ENCODE data around the gene BRCA1. TPM values are rescaled to one million over a fixed set of nuclear protein-coding genes. Genes with fewer than 3 reads are reported as not detected.
"Not testable (repeated sequence)": the region's sequence is repeated elsewhere in the genome, so short reads cannot be mapped to it uniquely, and the experiment has no call there.

BRCA1 gene
- total RNA-seq, 4 donors from 2014 or later, result 6.3 to 20.7 (median 9.8) TPM

GRCh38 chr17:43169561-43170139, 44.5 kb upstream of the BRCA1 start:
- Histone ChIP-seq H3K27me3 (no peaks in the 10 kb centered on the region), H3K36me3 (peaks cover 0 to 11% (median 0%) of the 10 kb centered on the region in 3 donors), H3K4me1 (peaks cover 25 to 48% (median 38%) of the 10 kb centered on the region in 3 donors), H3K4me3 (peak overlapping the region; percentile 61 to 97 (median 82)), H3K9me3 (no peaks in the 10 kb centered on the region), H3K27ac (peak overlapping the region; percentile 94 to 100 (median 98))
- no peak for DNase-seq
- intact Hi-C loops (cut with DNase I), result loop anchor here (5.0 kb wide), 1 partner anchor 42 kb away; the partner anchor contains the start of gene BRCA1
- 0 to 3% methylated on average over 12 to 19 of the region's 29 CpGs for WGBS, 2 donors
- no peak for TF ChIP-seq POLR2A (IDR thresholded peaks at IDR 0.05)
- TF ChIP-seq, protein P1, sequence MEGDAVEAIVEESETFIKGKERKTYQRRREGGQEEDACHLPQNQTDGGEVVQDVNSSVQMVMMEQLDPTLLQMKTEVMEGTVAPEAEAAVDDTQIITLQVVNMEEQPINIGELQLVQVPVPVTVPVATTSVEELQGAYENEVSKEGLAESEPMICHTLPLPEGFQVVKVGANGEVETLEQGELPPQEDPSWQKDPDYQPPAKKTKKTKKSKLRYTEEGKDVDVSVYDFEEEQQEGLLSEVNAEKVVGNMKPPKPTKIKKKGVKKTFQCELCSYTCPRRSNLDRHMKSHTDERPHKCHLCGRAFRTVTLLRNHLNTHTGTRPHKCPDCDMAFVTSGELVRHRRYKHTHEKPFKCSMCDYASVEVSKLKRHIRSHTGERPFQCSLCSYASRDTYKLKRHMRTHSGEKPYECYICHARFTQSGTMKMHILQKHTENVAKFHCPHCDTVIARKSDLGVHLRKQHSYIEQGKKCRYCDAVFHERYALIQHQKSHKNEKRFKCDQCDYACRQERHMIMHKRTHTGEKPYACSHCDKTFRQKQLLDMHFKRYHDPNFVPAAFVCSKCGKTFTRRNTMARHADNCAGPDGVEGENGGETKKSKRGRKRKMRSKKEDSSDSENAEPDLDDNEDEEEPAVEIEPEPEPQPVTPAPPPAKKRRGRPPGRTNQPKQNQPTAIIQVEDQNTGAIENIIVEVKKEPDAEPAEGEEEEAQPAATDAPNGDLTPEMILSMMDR (IDR thresholded peaks at IDR 0.05), result no peak

- Histone ChIP-seq H3K36me3 (peaks cover 0 to 23% (median 0%) of the 10 kb centered on the region in 3 donors), H3K4me1 (peaks cover 8 to 16% (median 11%) of the 10 kb centered on the region in 3 donors)
- H3K27me3 ChIP-seq; DNase-seq; H3K4me3 ChIP-seq; H3K9me3 ChIP-seq; intact Hi-C loops (cut with DNase I); H3K27ac ChIP-seq: not testable (repeated sequence)
These were observed 40.8 kb upstream of the BRCA1 start for GRCh38 chr17:43165971-43166370.

DNA sequence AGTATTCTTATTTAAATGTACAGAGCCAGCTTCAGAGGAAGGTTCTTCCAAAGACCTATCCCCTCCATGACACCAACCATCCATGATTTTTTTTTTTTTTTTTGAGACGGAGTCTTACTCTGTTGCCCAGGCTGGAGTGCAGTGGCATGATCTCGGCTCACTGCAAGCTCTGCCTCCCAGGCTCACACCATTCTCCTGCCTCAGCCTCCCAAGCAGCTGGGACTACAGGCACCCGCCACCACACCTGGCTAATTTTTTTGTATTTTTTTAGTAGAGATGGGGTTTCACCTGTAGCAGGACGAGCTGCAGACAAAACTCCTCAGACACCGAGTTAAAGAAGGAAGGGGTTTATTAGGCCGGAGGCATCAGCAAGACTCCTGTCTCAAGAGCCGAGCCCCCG, 34.8 kb upstream of the BRCA1 start:
- H3K4me1 ChIP-seq; H3K27me3 ChIP-seq; intact Hi-C loops (cut with DNase I); H3K27ac ChIP-seq; H3K4me3 ChIP-seq; DNase-seq; H3K9me3 ChIP-seq: not testable (repeated sequence)
- peaks cover 0 to 26% (median 0%) of the 10 kb centered on the region in 3 donors for H3K36me3 ChIP-seq
- WGBS, 2 donors, result 87 to 91% methylated on average over 6 to 7 of the region's 8 CpGs

DNA sequence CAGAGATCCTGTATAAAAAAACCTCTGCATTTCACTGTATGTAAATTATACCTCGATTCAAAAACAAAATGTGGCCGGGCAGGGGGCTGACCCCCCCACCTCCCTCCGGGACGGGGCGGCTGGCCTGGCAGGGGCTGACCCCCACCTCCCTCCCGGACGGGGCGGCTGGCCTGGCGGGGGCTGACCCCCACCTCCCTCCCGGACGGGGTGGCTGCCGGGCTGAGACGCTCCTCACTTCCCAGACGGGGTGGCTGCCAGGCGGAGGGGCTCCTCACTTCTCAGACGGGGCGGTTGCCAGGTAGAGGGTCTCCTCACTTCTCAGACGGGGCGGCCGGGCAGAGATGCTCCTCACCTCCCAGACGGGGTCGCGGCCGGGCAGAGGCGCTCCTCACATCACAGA, 34.1 kb upstream of the BRCA1 start:
- H3K36me3 ChIP-seq, result peaks cover 0 to 22% (median 0%) of the 10 kb centered on the region in 3 donors
- DNase-seq; intact Hi-C loops (cut with DNase I); H3K4me3 ChIP-seq; H3K9me3 ChIP-seq; H3K27ac ChIP-seq; H3K4me1 ChIP-seq; H3K27me3 ChIP-seq: not testable (repeated sequence)
- 42 to 87% methylated on average over 2 to 5 of the region's 25 CpGs for WGBS, 2 donors

DNA sequence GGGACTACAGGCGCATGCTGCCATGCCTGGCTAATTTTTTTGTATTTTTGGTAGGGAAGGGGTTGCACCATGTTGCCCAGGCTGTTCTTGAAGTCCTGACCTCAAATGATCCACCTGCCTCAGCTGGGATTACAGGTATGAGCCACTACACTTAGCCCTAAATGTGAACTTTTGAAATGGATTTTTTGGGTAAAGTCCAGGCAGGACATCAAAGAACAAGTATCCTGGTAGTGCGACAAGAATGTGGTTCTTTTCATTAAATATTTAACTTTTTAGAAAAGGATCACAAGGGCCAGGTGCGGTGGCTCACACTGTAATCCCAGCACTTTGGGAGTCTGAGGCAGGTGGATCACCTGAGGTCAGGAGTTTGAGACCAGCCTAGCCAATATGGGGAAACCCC, 30.5 kb upstream of the BRCA1 start:
- DNase-seq, result no peak
- no peaks in the 10 kb centered on the region for H3K4me1 ChIP-seq
- no peak overlapping the region for H3K27ac ChIP-seq
- WGBS, 2 donors, result 89 to 90% methylated on average over 3 of the region's 3 CpGs
- H3K36me3 ChIP-seq, result peaks cover 0 to 14% (median 0%) of the 10 kb centered on the region in 3 donors
- TF ChIP-seq, protein P1 (IDR thresholded peaks at IDR 0.05), result no peak
- TF ChIP-seq POLR2A (IDR thresholded peaks at IDR 0.05), result no peak
- intact Hi-C loops (cut with DNase I), result no loop called here
- H3K4me3 ChIP-seq, result no peak overlapping the region
- H3K27me3 ChIP-seq, result no peaks in the 10 kb centered on the region
- no peaks in the 10 kb centered on the region for H3K9me3 ChIP-seq

GRCh38 chr17:43153197-43153835, 28.2 kb upstream of the BRCA1 start:
- H3K4me1 ChIP-seq; H3K9me3 ChIP-seq; H3K4me3 ChIP-seq; intact Hi-C loops (cut with DNase I); H3K27ac ChIP-seq; DNase-seq; H3K27me3 ChIP-seq: not testable (repeated sequence)
- peaks cover 0 to 16% (median 0%) of the 10 kb centered on the region in 3 donors for H3K36me3 ChIP-seq
- 83 to 84% methylated on average over 3 of the region's 3 CpGs for WGBS, 2 donors

GRCh38 chr17:43151880-43152456, 26.8 kb upstream of the BRCA1 start:
- Histone ChIP-seq H3K36me3 (peaks cover 0 to 15% (median 0%) of the 10 kb centered on the region in 3 donors), H3K4me3 (no peak overlapping the region), H3K9me3 (no peaks in the 10 kb centered on the region), H3K27ac (no peak overlapping the region), H3K27me3 (no peaks in the 10 kb centered on the region), H3K4me1 (no peaks in the 10 kb centered on the region)
- intact Hi-C loops (cut with DNase I), result no loop called here
- WGBS, 2 donors, result 93 to 100% methylated on average over 3 of the region's 3 CpGs
- no peak for DNase-seq
- no peak for TF ChIP-seq POLR2A (IDR thresholded peaks at IDR 0.05)
- TF ChIP-seq, protein P1 (IDR thresholded peaks at IDR 0.05), result no peak

All from esophagus squamous epithelium (tissue), 5 donors.